Natural killer cell treated with Interleukin-12 subunit alpha and Interleukin-12 subunit beta and Interleukin-15 and Interleukin-18, amount 100 ng/mL, for 72 hours (primary cell): ENCODE data around the gene NKAPL. TPM values are rescaled to one million over a fixed set of nuclear protein-coding genes. Genes with fewer than 3 reads are reported as not detected.

Experiments used
- ATAC-seq, 2 donors: fragments of 150-1000 bp; cut with Tn5 transposase in 1 of 2; sonication (Bioruptor Pico), chemical (Tn5 transposase) in 1 of 2; 2 replicates each; pipeline ENCODE4 v1.10.0; 2021
- DNase-seq: peaks from one replicate; pipeline ENCODE4 v3.0.0; 2022; ENCODE audit warnings: low spot score
- H3K27ac Mint-ChIP-seq, 2 donors: 1 replicate in 1 of 2; 2 replicates in 1 of 2; pipeline ENCODE4 v1.8.0; 2022; ENCODE audit warnings: mixed read lengths in 2 of 2, mild to moderate bottlenecking in 1 of 2, moderate library complexity in 1 of 2
- H3K27me3 Mint-ChIP-seq, 2 donors: 1 replicate in 1 of 2; 2 replicates in 1 of 2; pipeline ENCODE4 v1.8.0; 2022; ENCODE audit warnings: mixed read lengths in 2 of 2
- H3K36me3 Mint-ChIP-seq: one replicate; pipeline ENCODE4 v1.8.0; 2022; ENCODE audit warnings: mixed read lengths
- H3K4me1 Mint-ChIP-seq, 2 donors: 1 replicate in 1 of 2; 2 replicates in 1 of 2; pipeline ENCODE4 v1.8.0; 2022; ENCODE audit warnings: low read depth in 2 of 2, mixed read lengths in 2 of 2, mild to moderate bottlenecking in 1 of 2
- H3K4me3 Mint-ChIP-seq: one replicate; pipeline ENCODE4 v1.8.0; 2022; ENCODE audit warnings: mixed read lengths
- H3K9me3 Mint-ChIP-seq: 2 replicates; pipeline ENCODE4 v1.8.0; 2022; ENCODE audit warnings: mixed read lengths
- total RNA-seq, 2 donors: library from RNA; stranded (reverse); gene quantifications; one replicate each; pipeline ENCODE4 v1.2.3, GENCODE V29; 2022

Gene NKAPL
- total RNA-seq, 2 donors from 2014 or later = 0.45 TPM; not detected in 1

GRCh38 chr6:28225056-28225834 lies 33.9 kb upstream of the NKAPL start, which contains the start of gene ZSCAN9:
Gene ZSCAN9 (plus strand): TSS chr6:28225275. CDS start chr6:28227085, 1,810 bp downstream.
- H3K27ac Mint-ChIP-seq = peak within 1 kb of the TSS; percentile 73 to 89
- DNase-seq (peak; percentile 83), ATAC-seq (peak; percentile 91 to 92)
- no peaks in the 10 kb centered on the region for H3K9me3 Mint-ChIP-seq
- H3K4me1 Mint-ChIP-seq = peaks cover 9 to 13% of the 10 kb centered on the region in 2 donors
- peak within 1 kb of the TSS; percentile 85 for H3K4me3 Mint-ChIP-seq
- H3K36me3 Mint-ChIP-seq = peaks cover 16% of the 10 kb centered on the region
- H3K27me3 Mint-ChIP-seq = peaks cover 13 to 18% of the 10 kb centered on the region in 2 donors

GRCh38 chr6:28226460-28226859 lies 32.6 kb upstream of the NKAPL start:
- Mint-ChIP-seq H3K27me3 (peaks cover 6 to 9% of the 10 kb centered on the region in 2 donors), H3K36me3 (peaks cover 21% of the 10 kb centered on the region), H3K4me3 (peak overlapping the region; percentile 85), H3K4me1 (peaks cover 9 to 13% of the 10 kb centered on the region in 2 donors), H3K9me3 (no peaks in the 10 kb centered on the region), H3K27ac (peak overlapping the region in 1 of 2 donors; percentile 89)
- ATAC-seq (no peak), DNase-seq (no peak)

- Mint-ChIP-seq H3K27me3 (no peaks in the 10 kb centered on the region), H3K36me3 (peaks cover 34% of the 10 kb centered on the region), H3K27ac (no peak overlapping the region), H3K9me3 (no peaks in the 10 kb centered on the region), H3K4me1 (peaks cover 0 to 3% of the 10 kb centered on the region in 2 donors), H3K4me3 (no peak overlapping the region)
- DNase-seq = no peak
- no peak for ATAC-seq
Observed at GRCh38 chr6:28232785-28233184, 26.3 kb upstream of the NKAPL start.

GRCh38 chr6:28235912-28236452 lies 23.1 kb upstream of the NKAPL start:
- Mint-ChIP-seq H3K4me3 (no peak overlapping the region), H3K27ac (no peak overlapping the region), H3K36me3 (peaks cover 13% of the 10 kb centered on the region), H3K4me1 (no peaks in the 10 kb centered on the region), H3K9me3 (no peaks in the 10 kb centered on the region), H3K27me3 (no peaks in the 10 kb centered on the region)
- ATAC-seq (no peak), DNase-seq (no peak)

- Mint-ChIP-seq H3K9me3 (no peaks in the 10 kb centered on the region), H3K4me1 (no peaks in the 10 kb centered on the region), H3K27ac (no peak overlapping the region), H3K36me3 (no peaks in the 10 kb centered on the region), H3K4me3 (no peak overlapping the region), H3K27me3 (no peaks in the 10 kb centered on the region)
- no peak for ATAC-seq
- DNase-seq = no peak
Observed at GRCh38 chr6:28239636-28240035, 19.5 kb upstream of the NKAPL start.

- Mint-ChIP-seq H3K36me3 (peaks cover 7% of the 10 kb centered on the region), H3K27ac (no peak overlapping the region), H3K9me3 (no peaks in the 10 kb centered on the region), H3K4me3 (no peak overlapping the region), H3K4me1 (peaks cover 3 to 5% of the 10 kb centered on the region in 2 donors), H3K27me3 (no peaks in the 10 kb centered on the region)
- DNase-seq (no peak), ATAC-seq (no peak)
Observed at GRCh38 chr6:28240471-28240870, 18.6 kb upstream of the NKAPL start.

- Mint-ChIP-seq H3K4me1 (peaks cover 9 to 16% of the 10 kb centered on the region in 2 donors), H3K36me3 (peaks cover 19% of the 10 kb centered on the region), H3K9me3 (no peaks in the 10 kb centered on the region), H3K27ac (no peak overlapping the region), H3K27me3 (no peaks in the 10 kb centered on the region), H3K4me3 (no peak overlapping the region)
- no peak for DNase-seq
- no peak for ATAC-seq
Observed at GRCh38 chr6:28243946-28244345, 15.2 kb upstream of the NKAPL start.

GRCh38 chr6:28245206-28245941 lies 13.7 kb upstream of the NKAPL start:
- DNase-seq = no peak
- H3K4me1 Mint-ChIP-seq = peaks cover 9 to 16% of the 10 kb centered on the region in 2 donors
- ATAC-seq = no peak
- H3K36me3 Mint-ChIP-seq = peaks cover 19% of the 10 kb centered on the region
- H3K9me3 Mint-ChIP-seq = no peaks in the 10 kb centered on the region
- no peak overlapping the region for H3K27ac Mint-ChIP-seq
- H3K4me3 Mint-ChIP-seq = peak overlapping the region; percentile 20
- no peaks in the 10 kb centered on the region for H3K27me3 Mint-ChIP-seq

GRCh38 chr6:28248916-28249315 lies 10.2 kb upstream of the NKAPL start:
- Mint-ChIP-seq H3K4me1 (peaks cover 29 to 39% of the 10 kb centered on the region in 2 donors), H3K36me3 (peaks cover 19% of the 10 kb centered on the region)

GRCh38 chr6:28250747-28251146 lies 8.3 kb upstream of the NKAPL start:
- peaks cover 9% of the 10 kb centered on the region for H3K36me3 Mint-ChIP-seq
- DNase-seq (no peak), ATAC-seq (no peak)
- peaks cover 0 to 5% of the 10 kb centered on the region in 2 donors for H3K27me3 Mint-ChIP-seq
- peaks cover 5% of the 10 kb centered on the region for H3K9me3 Mint-ChIP-seq
- H3K27ac Mint-ChIP-seq = no peak overlapping the region
- H3K4me1 Mint-ChIP-seq = peaks cover 24 to 32% of the 10 kb centered on the region in 2 donors
- H3K4me3 Mint-ChIP-seq = peak overlapping the region; percentile 100

More at GRCh38 chr6:28248916-28249315, 10.2 kb upstream of the NKAPL start:
- no peak overlapping the region for H3K4me3 Mint-ChIP-seq
- H3K9me3 Mint-ChIP-seq = peaks cover 5% of the 10 kb centered on the region
- DNase-seq = no peak
- no peak for ATAC-seq
- H3K27me3 Mint-ChIP-seq = no peaks in the 10 kb centered on the region
- no peak overlapping the region for H3K27ac Mint-ChIP-seq

GRCh38 chr6:28251661-28252008 lies 7.5 kb upstream of the NKAPL start:
- Mint-ChIP-seq H3K27me3 (peaks cover 0 to 7% of the 10 kb centered on the region in 2 donors), H3K4me1 (peaks cover 20 to 28% of the 10 kb centered on the region in 2 donors), H3K4me3 (peak overlapping the region; percentile 100), H3K27ac (peak overlapping the region; percentile 85 to 96), H3K9me3 (peaks cover 5% of the 10 kb centered on the region), H3K36me3 (peaks cover 6% of the 10 kb centered on the region)
- DNase-seq = peak; percentile 62
- peak; percentile 78 to 84 for ATAC-seq

- peak; percentile 80 for DNase-seq
- Mint-ChIP-seq H3K4me3 (peak within 1 kb of the TSS; percentile 100), H3K27ac (peak within 1 kb of the TSS; percentile 85 to 96), H3K9me3 (peaks cover 5% of the 10 kb centered on the region), H3K27me3 (peaks cover 0 to 9% of the 10 kb centered on the region in 2 donors), H3K4me1 (peaks cover 20 to 28% of the 10 kb centered on the region in 2 donors), H3K36me3 (peaks cover 6% of the 10 kb centered on the region)
- ATAC-seq = peak; percentile 91 to 92
Observed at GRCh38 chr6:28252009-28252975, 6.8 kb upstream of the NKAPL start, which contains the start of gene ZKSCAN4. Gene ZKSCAN4 (minus strand): TSS chr6:28252269. CDS start chr6:28251980, 289 bp downstream.

GRCh38 chr6:28254121-28254519 lies 5.0 kb upstream of the NKAPL start:
- Mint-ChIP-seq H3K4me3 (no peak overlapping the region), H3K9me3 (peaks cover 5% of the 10 kb centered on the region), H3K4me1 (peaks cover 25 to 29% of the 10 kb centered on the region in 2 donors), H3K36me3 (peaks cover 11% of the 10 kb centered on the region), H3K27ac (no peak overlapping the region), H3K27me3 (peaks cover 11 to 14% of the 10 kb centered on the region in 2 donors)
- no peak for DNase-seq
- ATAC-seq = peak in 1 of 2 donors; percentile 45
